T-helper 1 cell treated with Interleukin-12 subunit alpha and Interleukin-12 subunit beta and Interleukin-4 antibody, amounts not matched to agents 30 μg/mL and 1 μg/mL, for 36 hours (primary cell): ENCODE data around the gene NTN5.

Source experiments
- H3K27ac Mint-ChIP-seq: one replicate; pipeline ENCODE4 v1.8.0; 2021; ENCODE audit warnings: mild to moderate bottlenecking, mixed read lengths
- H3K27me3 Mint-ChIP-seq: one replicate; pipeline ENCODE4 v1.8.0; 2021; ENCODE audit warnings: low read depth, mixed read lengths
- H3K36me3 Mint-ChIP-seq: one replicate; pipeline ENCODE4 v1.8.0; 2021; ENCODE audit warnings: low read depth, mixed read lengths
- H3K4me1 Mint-ChIP-seq: one replicate; pipeline ENCODE4 v1.8.0; 2021; ENCODE audit warnings: low read depth, mixed read lengths
- H3K4me3 Mint-ChIP-seq: one replicate; pipeline ENCODE4 v1.8.0; 2021; ENCODE audit warnings: mild to moderate bottlenecking, moderate library complexity, mixed read lengths
- H3K9me3 Mint-ChIP-seq: one replicate; pipeline ENCODE4 v1.8.0; 2021; ENCODE audit warnings: mixed read lengths

The NTN5 gene

DNA sequence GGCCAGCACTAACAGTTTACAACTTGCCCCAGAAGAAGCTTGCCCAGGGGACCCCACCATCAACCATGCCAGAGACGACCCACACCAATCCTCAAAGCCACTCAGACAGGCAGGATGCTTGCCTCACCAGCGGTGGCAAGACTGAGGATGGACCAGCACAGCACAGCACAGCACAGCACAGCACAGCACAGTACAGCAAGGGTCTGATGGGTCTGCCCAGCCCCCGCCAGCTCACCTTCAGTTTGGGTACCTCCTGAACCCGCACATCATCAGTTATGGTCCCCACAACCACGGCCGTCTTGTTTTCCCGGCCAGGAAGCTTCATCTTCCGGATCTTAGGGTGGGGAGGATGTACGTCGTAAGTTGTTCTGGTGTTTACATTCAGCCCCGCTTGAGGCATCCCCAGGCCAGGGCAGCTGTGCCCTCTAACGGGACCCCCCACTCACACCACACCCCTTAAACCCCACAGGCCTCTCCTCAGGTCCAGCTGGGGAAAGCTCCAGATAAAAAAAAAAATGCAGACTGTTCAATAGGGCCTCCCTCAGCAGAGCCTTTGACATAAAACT lies 56.2 kb downstream of the NTN5 start:
- peak overlapping the region; percentile 98 for H3K4me3 Mint-ChIP-seq
- H3K36me3 Mint-ChIP-seq = peaks cover 34% of the 10 kb centered on the region
- peaks cover 24% of the 10 kb centered on the region for H3K4me1 Mint-ChIP-seq

DNA sequence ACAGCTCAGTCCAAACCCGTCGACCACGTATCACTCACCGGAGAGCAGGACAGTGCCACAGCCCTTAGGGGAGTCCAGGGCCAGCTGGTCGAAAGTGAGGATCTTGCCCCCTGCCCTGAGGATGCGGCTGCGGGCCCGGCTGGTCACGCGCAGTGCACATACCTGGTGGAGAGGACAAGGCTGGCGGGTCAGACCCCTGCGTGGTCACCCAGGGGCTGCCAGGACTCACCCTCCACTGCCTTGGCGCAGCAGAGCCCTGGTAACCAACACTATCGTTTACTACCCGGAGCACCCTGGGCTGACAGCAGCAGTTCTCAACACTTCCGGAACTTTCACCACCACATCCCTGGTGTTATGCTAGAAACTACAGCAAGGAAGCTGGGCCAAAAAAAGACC lies 56.8 kb downstream of the NTN5 start:
- Mint-ChIP-seq H3K4me1 (peaks cover 21% of the 10 kb centered on the region), H3K27ac (no peak overlapping the region), H3K36me3 (peaks cover 31% of the 10 kb centered on the region), H3K9me3 (no peaks in the 10 kb centered on the region), H3K4me3 (peak overlapping the region; percentile 55), H3K27me3 (no peaks in the 10 kb centered on the region)

More for the DNA sequence above, 56.2 kb downstream of the NTN5 start:
- Mint-ChIP-seq H3K27me3 (no peaks in the 10 kb centered on the region), H3K27ac (no peak overlapping the region), H3K9me3 (no peaks in the 10 kb centered on the region)

DNA sequence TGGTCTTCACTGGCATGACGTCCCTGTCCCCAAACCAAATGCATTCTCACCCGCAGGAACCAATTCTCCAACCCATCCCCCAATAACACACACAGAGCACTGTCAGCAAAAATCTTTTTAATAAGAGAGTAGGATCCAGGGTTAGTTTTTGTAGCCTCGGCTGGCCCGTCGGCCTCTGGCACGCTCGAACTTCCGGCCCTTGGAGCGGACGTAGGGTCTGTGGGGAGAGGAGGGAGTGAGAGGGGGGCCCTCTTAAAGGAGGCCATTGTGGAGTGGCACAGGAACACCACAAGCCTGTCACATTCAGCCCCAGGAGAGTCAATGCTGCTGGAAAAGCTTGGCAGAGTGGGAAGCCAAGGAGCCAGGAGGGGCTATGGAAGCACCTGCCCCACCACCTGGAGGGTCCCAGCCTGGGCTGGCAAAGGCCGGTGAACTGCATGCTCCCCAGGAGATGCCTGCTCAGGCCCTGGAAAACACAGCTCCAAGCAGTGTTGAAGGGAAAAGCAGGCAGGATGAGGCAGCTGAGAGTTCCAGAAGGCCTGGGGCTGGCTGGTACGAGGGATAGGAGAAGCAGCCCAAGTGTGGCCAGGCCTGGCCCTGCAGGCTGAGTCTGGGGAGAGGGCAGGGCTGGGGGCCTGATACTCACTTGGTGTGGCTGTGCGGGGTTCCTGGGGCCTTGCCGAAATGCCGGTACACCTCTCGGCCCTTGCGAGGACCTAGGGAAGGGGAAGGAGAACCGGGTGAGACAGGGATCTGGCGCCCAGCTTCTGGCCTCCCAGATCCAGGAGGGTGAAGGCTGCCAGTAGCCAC lies 57.4 kb downstream of the NTN5 start:
- peaks cover 21% of the 10 kb centered on the region for H3K4me1 Mint-ChIP-seq
- no peaks in the 10 kb centered on the region for H3K9me3 Mint-ChIP-seq
- no peaks in the 10 kb centered on the region for H3K27me3 Mint-ChIP-seq
- H3K4me3 Mint-ChIP-seq = no peak overlapping the region
- peaks cover 31% of the 10 kb centered on the region for H3K36me3 Mint-ChIP-seq
- H3K27ac Mint-ChIP-seq = no peak overlapping the region

DNA sequence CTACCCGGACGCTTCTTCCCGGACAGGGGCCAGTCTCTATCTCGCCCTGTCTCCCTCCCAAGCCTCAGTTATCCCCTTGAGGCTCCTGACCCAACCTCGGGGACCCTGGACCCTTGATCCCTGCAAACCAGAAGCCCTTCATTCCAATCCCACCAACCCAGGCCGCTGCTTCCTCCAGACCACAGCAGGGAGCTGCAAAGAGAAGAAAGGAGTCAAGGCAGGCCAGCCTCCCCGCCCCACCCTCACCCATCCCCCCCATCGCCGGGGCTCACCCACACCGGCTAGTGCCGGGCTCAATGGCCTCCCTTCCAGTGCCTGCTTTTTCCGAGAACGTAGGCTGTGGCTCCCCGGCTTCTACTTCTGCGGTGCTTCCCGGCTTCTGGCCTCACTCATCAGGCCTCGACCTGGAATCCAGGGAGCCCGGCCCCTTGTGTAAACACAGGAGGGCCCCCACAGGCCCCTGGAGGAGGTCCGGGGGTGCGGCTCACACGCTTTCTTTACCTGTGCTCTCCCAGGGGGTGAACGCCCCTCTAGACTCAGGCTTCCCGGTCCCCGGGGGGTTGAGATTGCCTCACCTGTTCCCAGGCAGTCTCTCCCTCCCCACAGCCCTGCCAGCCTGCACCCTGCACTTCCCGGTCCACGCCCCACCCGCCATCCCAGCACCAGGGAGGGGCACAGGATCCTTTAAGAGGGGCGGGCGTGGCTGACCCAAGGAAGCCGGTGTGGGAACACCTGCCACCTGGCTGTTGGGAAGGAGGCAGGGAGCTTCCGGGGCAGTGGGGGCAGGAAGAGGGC lies 58.2 kb downstream of the NTN5 start, which contains the start of gene FAM83E:
TSS of gene FAM83E (minus strand) at position 641 of the 795 bp plus-strand sequence. CDS start 1,704 bp downstream, outside the sequence.
- Mint-ChIP-seq H3K4me1 (peaks cover 14% of the 10 kb centered on the region), H3K4me3 (no peak within 1 kb of the TSS), H3K9me3 (no peaks in the 10 kb centered on the region), H3K36me3 (peaks cover 30% of the 10 kb centered on the region), H3K27ac (no peak within 1 kb of the TSS), H3K27me3 (no peaks in the 10 kb centered on the region)

DNA sequence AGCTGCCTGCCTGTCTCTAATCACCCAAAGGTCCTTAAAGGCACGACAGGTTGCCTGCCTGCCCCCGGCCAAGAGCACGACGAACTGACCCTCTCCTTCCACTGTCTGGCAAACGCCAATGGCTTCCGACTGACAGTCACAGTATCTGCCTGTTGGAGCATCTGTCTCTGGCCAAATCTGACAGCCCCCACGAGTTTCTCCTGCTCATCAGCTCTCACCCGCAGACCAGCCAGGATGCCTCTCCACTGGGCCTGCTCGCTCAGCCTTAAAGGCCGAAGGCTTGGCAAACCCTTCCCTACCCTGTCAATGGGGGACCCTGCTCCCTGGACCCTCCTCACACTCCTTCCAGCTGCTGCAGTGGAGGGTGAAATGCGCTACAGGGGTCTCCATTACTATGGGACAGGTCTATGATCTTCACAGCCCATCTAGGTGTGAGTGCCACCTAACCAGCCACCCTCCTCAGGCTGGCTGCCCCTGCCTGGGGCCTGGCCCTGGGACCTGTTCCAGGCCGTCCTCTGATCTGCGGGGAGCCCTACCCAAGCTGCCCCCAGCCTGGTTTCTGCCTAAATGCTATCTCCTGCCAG lies 58.9 kb downstream of the NTN5 start:
- peaks cover 27% of the 10 kb centered on the region for H3K36me3 Mint-ChIP-seq
- H3K9me3 Mint-ChIP-seq = no peaks in the 10 kb centered on the region
- no peaks in the 10 kb centered on the region for H3K27me3 Mint-ChIP-seq
- H3K4me3 Mint-ChIP-seq = no peak overlapping the region
- H3K4me1 Mint-ChIP-seq = peaks cover 12% of the 10 kb centered on the region
- H3K27ac Mint-ChIP-seq = no peak overlapping the region

DNA sequence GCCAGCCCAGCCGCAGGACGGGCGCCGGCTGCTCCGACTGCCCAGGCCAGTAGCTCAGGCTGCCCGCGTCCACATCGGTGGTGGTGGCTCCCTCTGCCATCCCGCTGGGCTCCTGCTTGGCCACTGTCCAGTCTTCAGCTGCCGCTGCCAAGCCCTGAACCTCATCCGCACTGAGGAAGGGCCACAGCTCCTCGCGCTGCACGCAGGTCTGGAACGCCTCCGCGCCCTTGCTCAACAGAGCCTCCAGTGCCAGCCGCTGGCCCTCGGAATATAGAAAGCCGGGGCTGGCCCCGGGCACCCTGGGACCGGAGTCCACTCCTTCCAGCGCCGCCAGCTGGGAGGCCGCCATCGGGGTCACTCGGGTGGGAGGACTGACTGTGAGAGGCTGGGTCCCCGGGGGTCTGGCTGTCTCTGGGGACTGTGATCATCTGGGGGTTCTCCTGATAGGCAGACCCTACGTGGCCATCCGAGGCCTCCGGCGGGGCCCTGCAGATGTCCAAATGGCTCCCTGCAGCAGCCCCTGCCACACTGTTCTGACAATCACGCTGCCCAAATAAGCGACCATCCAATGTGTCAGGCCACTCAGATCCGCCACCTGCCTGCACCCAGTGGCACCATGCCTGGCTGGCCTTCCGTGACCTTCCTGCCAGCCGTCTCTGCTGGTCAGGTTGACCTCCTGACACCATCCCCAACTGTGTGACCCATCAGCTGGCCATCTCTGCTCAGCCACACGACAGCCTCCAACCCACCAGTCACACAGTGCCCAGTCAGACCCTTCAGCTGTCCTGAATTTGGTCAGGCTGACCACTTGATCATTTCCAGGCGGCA lies 59.6 kb downstream of the NTN5 start:
- Mint-ChIP-seq H3K4me3 (no peak overlapping the region), H3K9me3 (no peaks in the 10 kb centered on the region), H3K4me1 (peaks cover 11% of the 10 kb centered on the region), H3K36me3 (peaks cover 22% of the 10 kb centered on the region), H3K27me3 (no peaks in the 10 kb centered on the region), H3K27ac (no peak overlapping the region)

DNA sequence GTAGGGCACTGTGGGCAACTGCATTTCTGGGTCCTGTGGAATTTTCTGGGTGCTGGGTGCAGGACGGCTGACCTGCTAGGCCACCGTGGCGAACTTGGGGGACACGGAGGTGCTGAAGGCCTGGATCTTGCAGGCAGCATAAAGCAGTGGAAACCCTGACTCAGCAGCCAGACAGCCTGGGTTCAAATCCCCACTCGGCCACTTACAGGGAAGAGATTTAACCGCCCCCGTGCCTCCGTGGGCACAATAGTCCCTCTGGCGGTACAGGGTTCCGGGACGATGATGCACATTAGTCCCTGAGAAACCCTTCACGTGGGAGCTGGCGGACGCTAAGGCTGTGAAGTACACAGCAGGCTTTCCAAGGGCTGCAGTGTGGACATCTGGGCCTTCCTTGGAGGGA lies 60.9 kb downstream of the NTN5 start:
- H3K9me3 Mint-ChIP-seq = no peaks in the 10 kb centered on the region
- no peak overlapping the region for H3K27ac Mint-ChIP-seq
- no peaks in the 10 kb centered on the region for H3K27me3 Mint-ChIP-seq
- peaks cover 7% of the 10 kb centered on the region for H3K4me1 Mint-ChIP-seq
- no peak overlapping the region for H3K4me3 Mint-ChIP-seq
- peaks cover 15% of the 10 kb centered on the region for H3K36me3 Mint-ChIP-seq
